ENCODE results near the gene HYPK. TPM values are rescaled to one million over a fixed set of nuclear protein-coding genes. Genes with fewer than 3 reads are reported as not detected.

HYPK gene
- total and polyA plus RNA-seq, 4 donors: 7.1 to 24.6 (median 12.8) TPM

- DNase-seq (peak in 2 of 3 donors; percentile 29 to 35), ATAC-seq (ENCODE audit: insufficient read depth, low FRiP score) (peak; percentile 17)
- Histone ChIP-seq H3K4me1 (ENCODE audit: control insufficient read depth in 5 of 5, insufficient read depth in 5 of 5, low read length in 5 of 5) (peaks cover 0 to 12% (median 4%) of the 10 kb centered on the region in 5 donors), H3K4me3 (peak overlapping the region; percentile 25), H3K9me3 (ENCODE audit: control insufficient read depth in 4 of 4, insufficient read depth in 3 of 4, low read length in 3 of 4) (no peaks in the 10 kb centered on the region), H3K27me3 (ENCODE audit: control insufficient read depth in 3 of 3, insufficient read depth in 3 of 3, low read length in 2 of 3) (no peaks in the 10 kb centered on the region), H3K27ac (ENCODE audit: low read depth in 1 of 2, low read length in 1 of 2) (peak overlapping the region; percentile 27 to 62), H3K9ac (ENCODE audit: insufficient read depth in 1 of 2, low read length in 2 of 2) (peak overlapping the region in 1 of 2 donors; percentile 11), H3K36me3 (ENCODE audit: control insufficient read depth in 4 of 4, insufficient read depth in 4 of 4, low read length in 4 of 4) (peaks cover 8 to 19% (median 15%) of the 10 kb centered on the region in 4 donors)
- 45 to 56% methylated on average over 33 to 35 of the region's 35 CpGs for WGBS, 2 donors
- no peak for TF ChIP-seq CTCF (IDR thresholded peaks at IDR 0.05; ENCODE audit: control extremely low read depth, extremely low read depth)
These were observed 24.2 kb upstream of the HYPK start for GRCh38 chr15:43776101-43776717.

GRCh38 chr15:43776718-43777266 is 23.6 kb upstream of the HYPK start, which contains the start of gene ELL3:
Gene ELL3 (minus strand): TSS chr15:43776966. CDS start chr15:43776901, 65 bp downstream.
- ATAC-seq (ENCODE audit: insufficient read depth, low FRiP score) (peak; percentile 91), DNase-seq (peak; percentile 65 to 79 (median 74))
- no peaks in the 10 kb centered on the region for H3K9me3 ChIP-seq (ENCODE audit: control insufficient read depth in 4 of 4, insufficient read depth in 3 of 4, low read length in 3 of 4)
- peak within 1 kb of the TSS; percentile 70 to 77 for H3K27ac ChIP-seq (ENCODE audit: low read depth in 1 of 2, low read length in 1 of 2)
- peaks cover 0 to 12% (median 4%) of the 10 kb centered on the region in 5 donors for H3K4me1 ChIP-seq (ENCODE audit: control insufficient read depth in 5 of 5, insufficient read depth in 5 of 5, low read length in 5 of 5)
- H3K9ac ChIP-seq (ENCODE audit: insufficient read depth in 1 of 2, low read length in 2 of 2): peak within 1 kb of the TSS; percentile 68 to 73
- TF ChIP-seq CTCF (IDR thresholded peaks at IDR 0.05; ENCODE audit: control extremely low read depth, extremely low read depth): no peak
- peaks cover 6 to 14% (median 10%) of the 10 kb centered on the region in 4 donors for H3K36me3 ChIP-seq (ENCODE audit: control insufficient read depth in 4 of 4, insufficient read depth in 4 of 4, low read length in 4 of 4)
- H3K27me3 ChIP-seq (ENCODE audit: control insufficient read depth in 3 of 3, insufficient read depth in 3 of 3, low read length in 2 of 3): no peaks in the 10 kb centered on the region
- peak within 1 kb of the TSS; percentile 25 for H3K4me3 ChIP-seq
- 2 to 3% methylated on average over 27 to 41 of the region's 41 CpGs for WGBS, 2 donors

- DNase-seq (peak in 2 of 3 donors; percentile 76 to 78), ATAC-seq (ENCODE audit: insufficient read depth, low FRiP score) (peak; percentile 79)
- TF ChIP-seq CTCF (IDR thresholded peaks at IDR 0.05; ENCODE audit: control extremely low read depth, extremely low read depth): peak; percentile 71
- peaks cover 0 to 12% (median 4%) of the 10 kb centered on the region in 5 donors for H3K4me1 ChIP-seq (ENCODE audit: control insufficient read depth in 5 of 5, insufficient read depth in 5 of 5, low read length in 5 of 5)
- H3K9me3 ChIP-seq (ENCODE audit: control insufficient read depth in 4 of 4, insufficient read depth in 3 of 4, low read length in 3 of 4): no peaks in the 10 kb centered on the region
- peak overlapping the region; percentile 68 to 73 for H3K9ac ChIP-seq (ENCODE audit: insufficient read depth in 1 of 2, low read length in 2 of 2)
- H3K27ac ChIP-seq (ENCODE audit: low read depth in 1 of 2, low read length in 1 of 2): peak overlapping the region; percentile 70 to 77
- peak overlapping the region; percentile 16 for H3K4me3 ChIP-seq
- no peaks in the 10 kb centered on the region for H3K27me3 ChIP-seq (ENCODE audit: control insufficient read depth in 3 of 3, insufficient read depth in 3 of 3, low read length in 2 of 3)
- WGBS, 2 donors: 2% methylated on average over 30 to 31 of the region's 31 CpGs
- H3K36me3 ChIP-seq (ENCODE audit: control insufficient read depth in 4 of 4, insufficient read depth in 4 of 4, low read length in 4 of 4): peaks cover 5 to 10% (median 7%) of the 10 kb centered on the region in 4 donors
These were observed 23.0 kb upstream of the HYPK start for GRCh38 chr15:43777267-43777914.
